IMR-90 (cell line): ENCODE data around the gene CMTM8.

Source experiments
- CEBPB ChIP-seq: IDR thresholded peaks from 2 replicates; pipeline ENCODE4 v1.6.1; 2012; ENCODE audit warnings: low read depth, low read length, improper control_type of control experiment
- CHD1 ChIP-seq: IDR thresholded peaks from 2 replicates; pipeline ENCODE4 v1.6.1; 2012; ENCODE audit warnings: low read depth, low read length, improper control_type of control experiment
- CTCF ChIP-seq: conservative IDR thresholded peaks from 2 replicates; pipeline ENCODE4 v1.5.1; 2012; ENCODE audit warnings: mild to moderate bottlenecking, low read depth, low read length, improper control_type of control experiment
- MAZ ChIP-seq: IDR thresholded peaks from 2 replicates; pipeline ENCODE4 v1.6.1; 2012; ENCODE audit warnings: low read depth, mild to moderate bottlenecking, low read length, improper control_type of control experiment, moderate library complexity, borderline replicate concordance
- POLR2A ChIP-seq: IDR thresholded peaks from 2 replicates; pipeline ENCODE4 v1.6.1; 2012; ENCODE audit warnings: mild to moderate bottlenecking, low read depth, low read length
- RAD21 ChIP-seq: IDR thresholded peaks from 2 replicates; pipeline ENCODE4 v1.6.1; 2012; ENCODE audit warnings: low read length, improper control_type of control experiment
- RCOR1 ChIP-seq: IDR thresholded peaks from 2 replicates; pipeline ENCODE4 v1.6.1; 2012; ENCODE audit warnings: mild to moderate bottlenecking, low read length, improper control_type of control experiment; ENCODE audit not compliant: insufficient replicate concordance
- RFX5 ChIP-seq: IDR thresholded peaks from 2 replicates; pipeline ENCODE4 v1.8.0; 2012; ENCODE audit warnings: low read depth, mild to moderate bottlenecking, low read length, moderate library complexity
- USF2 ChIP-seq: fragments of 150-350 bp; IDR thresholded peaks from 2 replicates; pipeline ENCODE4 v1.6.1; 2017; ENCODE audit warnings: mild to moderate bottlenecking, antibody characterized with exemption, low read length, low read depth

GRCh38 chr3:32355751-32356291 is 117.3 kb downstream of the CMTM8 start:
- TF ChIP-seq CTCF (no peak), RFX5 (no peak), POLR2A (no peak), CEBPB (no peak), MAZ (no peak), RCOR1 (no peak), USF2 (no peak), CHD1 (no peak), RAD21 (no peak)
